HG03469 (cell line): ENCODE measurements around the gene KRTAP10-5.
"Not testable (repeated sequence)": the region's sequence is repeated elsewhere in the genome, so short reads cannot be mapped to it uniquely, and the experiment has no call there.

ENCODE experiments used
- ATAC-seq: cut with Tn5 transposase; IDR thresholded peaks from one replicate; pipeline ENCODE4 v1.9.1; 2021; ENCODE audit warnings: mild to moderate bottlenecking, moderate library complexity, moderate number of reproducible peaks; ENCODE audit not compliant: unreplicated experiment

The KRTAP10-5 gene

GRCh38 chr21:44551340-44551961, 29.0 kb downstream of the KRTAP10-5 start, which contains the start of gene KRTAP10-2:
Gene KRTAP10-2 (minus strand): TSS chr21:44551505. CDS start chr21:44551458, 47 bp downstream.
- ATAC-seq = no peak

- ATAC-seq = no peak
Measured at GRCh38 chr21:44550807-44551206, 29.6 kb downstream of the KRTAP10-5 start.

- not testable (repeated sequence) for ATAC-seq
Measured at GRCh38 chr21:44550285-44550684, 30.1 kb downstream of the KRTAP10-5 start.

GRCh38 chr21:44549525-44550211, 30.7 kb downstream of the KRTAP10-5 start:
- no peak for ATAC-seq

- no peak for ATAC-seq
Measured at GRCh38 chr21:44548922-44549321, 31.5 kb downstream of the KRTAP10-5 start.

- no peak for ATAC-seq
Measured at GRCh38 chr21:44548381-44548780, 32.0 kb downstream of the KRTAP10-5 start.

- ATAC-seq = no peak
Measured at GRCh38 chr21:44547656-44548331, 32.6 kb downstream of the KRTAP10-5 start.

GRCh38 chr21:44544566-44544965, 35.8 kb downstream of the KRTAP10-5 start:
- ATAC-seq = no peak

GRCh38 chr21:44542716-44543115, 37.7 kb downstream of the KRTAP10-5 start:
- ATAC-seq = no peak

GRCh38 chr21:44540741-44541288, 39.6 kb downstream of the KRTAP10-5 start:
- no peak for ATAC-seq

- no peak for ATAC-seq
Measured at GRCh38 chr21:44539991-44540666, 40.3 kb downstream of the KRTAP10-5 start, which contains the start of gene KRTAP10-1. Gene KRTAP10-1 (minus strand): TSS chr21:44540195. CDS start chr21:44540150, 45 bp downstream.

GRCh38 chr21:44539046-44539445, 41.4 kb downstream of the KRTAP10-5 start:
- ATAC-seq = no peak

- no peak for ATAC-seq
Measured at GRCh38 chr21:44537930-44538911, 42.2 kb downstream of the KRTAP10-5 start.

GRCh38 chr21:44535963-44536362, 44.4 kb downstream of the KRTAP10-5 start:
- no peak for ATAC-seq

- ATAC-seq = no peak
Measured at GRCh38 chr21:44534688-44535087, 45.7 kb downstream of the KRTAP10-5 start.

GRCh38 chr21:44533891-44534627, 46.3 kb downstream of the KRTAP10-5 start:
- ATAC-seq = no peak

- ATAC-seq = no peak
Measured at GRCh38 chr21:44533121-44533890, 47.1 kb downstream of the KRTAP10-5 start.

- no peak for ATAC-seq
Measured at GRCh38 chr21:44532712-44533111, 47.7 kb downstream of the KRTAP10-5 start.
